Retina (tissue), 1 donor: ENCODE results near the gene C1orf122.
"Not testable (repeated sequence)": the region's sequence is repeated elsewhere in the genome, so short reads cannot be mapped to it uniquely, and the experiment has no call there.

ENCODE experiments used
- DNase-seq: peaks from one replicate; pipeline ENCODE4 v3.0.0-alpha.2; 2016

Gene C1orf122

GRCh38 chr1:37807555-37808368, at the start of gene C1orf122, which contains the start of gene YRDC:
TSS of gene C1orf122 (plus strand) at chr1:37807790. CDS start at chr1:37808405, 615 bp downstream.
TSS of gene YRDC (minus strand) at chr1:37808208. CDS start at chr1:37808180, 28 bp downstream.
- peak; percentile 92 for DNase-seq

DNA sequence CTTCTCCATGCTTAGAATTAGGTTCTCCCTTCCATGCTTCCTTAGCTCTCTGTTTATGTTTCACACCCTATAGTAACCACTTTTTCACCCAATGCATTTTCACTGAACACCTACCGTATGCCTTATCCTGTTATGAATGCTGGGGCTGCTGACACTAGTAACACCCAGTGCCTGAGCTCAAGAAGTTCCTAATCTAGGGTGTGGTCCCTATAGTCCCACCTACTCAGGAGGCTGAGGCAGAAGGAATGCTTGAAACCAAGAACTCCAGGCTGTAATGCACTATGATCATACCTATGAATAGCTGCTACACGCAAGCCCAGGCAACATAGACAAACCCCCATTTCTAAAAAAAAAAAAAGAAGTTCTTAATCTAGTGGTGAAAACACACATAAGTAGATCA, 48.1 kb upstream of the C1orf122 start:
- DNase-seq = no peak

- no peak for DNase-seq
These were observed 46.0 kb upstream of the C1orf122 start for GRCh38 chr1:37761416-37762095.

- DNase-seq = no peak
These were observed 45.1 kb upstream of the C1orf122 start for GRCh38 chr1:37762516-37762915.

- DNase-seq = no peak
These were observed 43.7 kb upstream of the C1orf122 start for GRCh38 chr1:37763791-37764413.

- DNase-seq = peak; percentile 84
These were observed 43.2 kb upstream of the C1orf122 start for GRCh38 chr1:37764414-37764825.

DNA sequence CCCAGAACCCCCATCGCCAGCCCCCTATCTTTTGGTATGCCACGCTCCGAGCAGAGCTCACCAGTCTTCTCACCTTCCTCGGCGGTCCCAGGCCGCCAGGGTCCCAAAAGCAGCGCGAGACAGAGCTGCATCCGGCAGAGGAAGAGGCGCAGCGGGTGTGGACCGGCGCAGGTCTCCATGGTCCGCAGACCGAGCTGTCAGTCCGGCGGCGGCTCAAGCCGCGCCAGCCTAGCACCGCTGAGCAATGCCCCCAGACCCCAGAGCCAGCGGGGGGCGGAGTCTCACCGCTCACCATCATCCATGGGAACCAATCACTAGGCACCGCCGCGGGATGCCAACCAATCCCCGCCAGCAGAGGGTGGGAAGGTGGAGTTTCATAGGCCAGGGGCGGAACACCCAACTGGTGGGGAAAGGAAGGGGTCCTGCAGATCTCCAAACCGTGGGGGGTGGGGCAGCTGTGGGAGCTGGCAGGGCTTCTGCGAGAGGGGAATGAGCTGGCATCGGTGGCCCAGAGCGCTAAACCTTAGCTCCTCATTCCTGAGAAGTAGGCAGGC, 42.6 kb upstream of the C1orf122 start, which contains the start of gene EPHA10:
TSS of gene EPHA10 (minus strand) at position 233 of the 554 bp plus-strand sequence. CDS start at position 179, 54 bp downstream.
- peak; percentile 89 for DNase-seq

DNA sequence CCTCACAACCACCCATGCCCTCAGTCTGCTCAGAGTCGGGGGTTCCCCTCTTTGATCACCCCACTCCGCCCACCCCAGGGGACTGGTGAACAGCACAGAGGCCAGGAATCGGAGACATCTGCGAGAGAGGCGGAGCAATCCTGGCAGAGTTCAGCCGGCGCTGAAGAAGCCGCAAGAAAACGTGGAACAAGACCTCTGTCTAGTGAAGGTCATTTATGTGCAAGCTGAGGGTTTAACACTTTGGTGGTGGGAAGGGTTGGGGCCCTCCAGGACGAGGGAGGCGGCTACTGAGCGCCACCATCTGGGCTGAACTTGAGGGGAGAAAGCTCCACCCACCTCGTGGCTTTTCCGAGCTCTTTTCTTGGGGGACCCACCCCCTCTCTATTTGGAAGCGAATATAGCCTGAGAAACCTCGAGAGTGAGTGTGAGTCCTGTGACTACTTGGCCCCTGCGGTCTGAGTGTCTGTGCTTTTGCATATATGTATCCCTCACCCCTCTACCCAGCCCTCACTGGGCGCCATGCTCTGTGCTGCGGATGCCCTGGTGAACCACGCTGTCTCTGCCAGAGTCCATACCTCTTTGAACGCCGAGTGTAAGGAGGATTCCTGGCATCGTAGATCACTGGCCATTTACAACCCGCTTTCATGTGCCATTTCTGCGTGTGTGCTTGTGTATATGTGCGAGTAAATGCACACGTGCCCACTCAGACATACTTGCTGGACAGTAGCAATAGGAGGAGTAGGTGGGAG, 41.5 kb upstream of the C1orf122 start:
- peak; percentile 51 for DNase-seq

DNA sequence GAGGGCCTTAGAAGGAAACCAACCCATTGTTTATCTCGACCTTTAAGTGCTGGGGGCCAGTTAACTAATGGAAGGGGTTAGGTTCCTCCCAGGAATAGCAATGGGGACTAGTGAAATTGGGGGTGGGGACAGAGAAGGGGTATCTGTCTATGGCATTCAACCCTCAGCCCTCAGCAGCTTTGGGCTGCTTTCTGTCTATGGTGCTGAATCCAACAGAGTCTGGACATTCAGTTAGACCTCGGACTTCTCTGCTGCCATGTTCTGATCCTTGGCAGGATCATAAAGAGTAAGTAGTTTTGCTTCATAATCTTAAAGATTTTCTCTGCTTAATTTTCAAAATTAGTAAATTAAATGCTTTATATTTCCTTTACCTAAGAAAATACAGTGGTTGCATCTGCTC, 40.1 kb upstream of the C1orf122 start:
- no peak for DNase-seq

DNA sequence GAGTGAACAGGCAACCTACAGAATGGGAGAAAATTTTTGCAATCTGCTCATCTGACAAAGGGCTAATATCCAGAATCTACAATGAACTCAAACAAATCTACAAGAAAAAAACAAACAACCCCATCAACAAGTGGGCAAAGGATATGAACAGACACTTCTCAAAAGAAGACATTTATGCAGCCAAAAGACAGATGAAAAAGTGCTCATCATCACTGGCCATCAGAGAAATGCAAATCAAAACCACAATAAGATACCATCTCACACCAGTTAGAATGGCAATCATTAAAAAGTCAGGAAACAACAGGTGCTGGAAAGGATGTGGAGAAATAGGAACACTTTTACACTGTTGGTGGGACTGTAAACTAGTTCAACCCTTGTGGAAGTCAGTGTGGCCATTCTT, 36.1 kb upstream of the C1orf122 start:
- DNase-seq = not testable (repeated sequence)

- no peak for DNase-seq
These were observed 30.6 kb upstream of the C1orf122 start for GRCh38 chr1:37776946-37777516.

DNA sequence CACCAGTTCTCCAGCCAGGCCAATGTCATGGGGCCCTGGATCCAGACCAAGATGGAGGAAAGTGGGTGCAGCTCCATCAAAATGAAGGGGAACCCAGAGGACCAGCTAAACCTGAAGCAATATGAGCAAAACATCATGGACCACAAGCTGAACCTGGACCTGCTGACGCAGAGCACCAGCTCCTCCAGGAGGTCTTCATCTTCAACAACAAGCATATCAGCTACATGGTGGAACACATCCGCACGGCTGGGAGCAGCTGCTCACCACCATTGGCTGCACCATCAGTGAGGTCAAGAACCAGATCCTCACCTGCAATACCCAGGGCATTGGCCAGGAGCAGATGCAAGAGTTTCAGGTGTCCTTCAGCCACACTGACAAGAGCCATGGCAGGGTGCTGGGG, 28.9 kb upstream of the C1orf122 start:
- DNase-seq = no peak

DNA sequence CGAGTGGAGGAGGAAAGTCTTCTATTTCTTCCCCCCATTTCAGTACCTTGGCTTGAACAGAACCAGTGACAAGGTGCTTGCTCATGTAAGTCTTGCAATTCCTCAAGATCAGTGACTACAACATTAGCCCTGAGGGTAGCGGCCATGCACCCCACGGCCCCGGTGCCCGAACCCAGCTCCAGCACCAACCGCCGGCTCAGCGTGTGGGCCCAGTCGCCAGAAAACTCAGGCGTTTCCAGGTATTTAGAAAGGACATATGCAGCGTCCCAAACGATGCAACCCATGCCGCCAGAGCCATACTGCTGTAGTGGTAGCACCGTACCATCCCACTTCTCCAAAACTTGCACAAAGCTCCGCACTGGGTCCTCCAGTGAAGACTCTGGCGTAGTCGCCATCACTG, 25.1 kb upstream of the C1orf122 start:
- DNase-seq = no peak

DNA sequence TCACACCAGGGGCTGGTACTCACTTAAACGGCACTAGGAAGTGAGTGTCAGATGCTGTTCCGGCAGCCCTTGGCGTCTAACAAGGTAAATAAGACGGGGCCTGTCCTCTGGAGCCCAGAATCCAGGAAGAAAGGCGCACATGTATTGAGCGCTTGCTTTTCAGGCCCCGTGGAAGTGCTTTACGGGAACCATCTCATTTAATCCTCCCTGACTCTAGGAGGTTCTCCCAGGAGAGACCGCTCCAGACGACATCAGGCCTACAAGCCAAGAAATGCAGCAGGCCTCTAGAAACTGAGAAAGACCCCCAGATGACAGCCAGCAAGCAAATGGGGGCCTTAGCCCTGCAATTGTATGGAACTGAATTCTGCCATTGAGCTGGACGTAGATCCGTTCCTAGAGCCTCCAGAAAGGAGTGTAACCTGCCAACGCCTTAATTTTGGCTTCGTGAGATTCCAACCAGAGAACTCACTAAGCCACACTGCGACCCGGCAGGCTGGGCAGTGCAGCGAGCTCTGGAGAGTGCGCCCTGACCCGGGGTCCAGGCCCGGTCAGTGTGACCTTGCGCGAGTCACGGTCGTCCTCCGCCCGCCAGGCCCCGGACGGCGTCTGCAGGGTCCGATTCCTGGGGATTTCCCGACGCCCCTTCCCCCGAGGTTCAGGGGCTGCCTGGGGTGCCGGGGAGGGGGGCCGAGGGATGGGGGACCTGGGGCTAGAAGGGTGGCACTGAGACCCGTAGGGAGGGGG, 14.5 kb upstream of the C1orf122 start:
- peak; percentile 13 for DNase-seq

- peak; percentile 79 for DNase-seq
These were observed 13.7 kb upstream of the C1orf122 start, which contains the start of gene MANEAL for GRCh38 chr1:37793773-37794371. TSS of gene MANEAL (plus strand) at chr1:37793847. CDS start at chr1:37794183, 336 bp downstream.

DNA sequence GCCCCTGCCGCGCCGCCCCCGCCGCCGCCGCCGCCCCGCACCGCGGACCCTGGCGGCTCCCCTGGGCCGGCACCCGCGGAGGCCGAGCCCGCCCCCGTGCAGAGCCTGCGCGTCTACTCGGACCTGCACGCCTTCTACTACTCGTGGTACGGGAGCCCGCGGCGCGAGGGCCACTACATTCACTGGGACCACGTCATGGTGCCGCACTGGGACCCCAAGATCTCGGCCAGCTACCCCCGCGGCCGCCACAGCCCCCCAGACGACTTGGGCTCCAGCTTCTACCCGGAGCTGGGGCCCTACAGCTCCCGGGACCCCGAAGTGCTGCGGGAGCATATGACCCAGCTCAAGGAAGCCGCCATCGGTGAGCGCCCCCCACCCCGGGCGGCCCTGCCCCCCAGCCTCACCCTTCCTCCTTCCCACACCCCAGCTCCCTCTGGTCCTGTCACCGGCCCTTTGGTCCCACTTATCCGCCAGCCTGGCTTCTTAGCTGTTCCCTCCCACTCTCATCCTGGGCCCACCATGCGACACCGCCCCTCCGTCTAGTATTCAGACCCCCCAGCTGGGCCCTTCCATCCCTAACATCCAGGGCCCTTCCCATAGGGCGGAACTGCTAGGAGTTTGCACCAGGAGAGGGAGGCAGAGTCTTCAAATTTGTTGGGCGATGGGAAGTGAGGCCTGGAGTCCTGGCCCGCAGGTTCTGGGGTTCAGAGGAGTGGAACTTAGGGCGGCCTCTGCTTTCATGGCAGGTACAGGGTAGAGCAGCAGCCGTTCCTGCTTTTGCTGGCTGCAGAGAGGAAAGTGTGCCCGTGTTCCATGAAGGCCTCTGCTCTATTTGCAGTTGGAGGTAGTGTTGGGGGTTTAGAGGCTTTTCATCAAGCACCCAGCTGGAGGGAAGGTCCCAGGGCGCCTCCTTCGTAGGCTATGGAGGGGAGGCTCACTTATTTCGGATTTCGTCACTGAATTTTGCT, 12.9 kb upstream of the C1orf122 start:
- peak; percentile 58 for DNase-seq

DNA sequence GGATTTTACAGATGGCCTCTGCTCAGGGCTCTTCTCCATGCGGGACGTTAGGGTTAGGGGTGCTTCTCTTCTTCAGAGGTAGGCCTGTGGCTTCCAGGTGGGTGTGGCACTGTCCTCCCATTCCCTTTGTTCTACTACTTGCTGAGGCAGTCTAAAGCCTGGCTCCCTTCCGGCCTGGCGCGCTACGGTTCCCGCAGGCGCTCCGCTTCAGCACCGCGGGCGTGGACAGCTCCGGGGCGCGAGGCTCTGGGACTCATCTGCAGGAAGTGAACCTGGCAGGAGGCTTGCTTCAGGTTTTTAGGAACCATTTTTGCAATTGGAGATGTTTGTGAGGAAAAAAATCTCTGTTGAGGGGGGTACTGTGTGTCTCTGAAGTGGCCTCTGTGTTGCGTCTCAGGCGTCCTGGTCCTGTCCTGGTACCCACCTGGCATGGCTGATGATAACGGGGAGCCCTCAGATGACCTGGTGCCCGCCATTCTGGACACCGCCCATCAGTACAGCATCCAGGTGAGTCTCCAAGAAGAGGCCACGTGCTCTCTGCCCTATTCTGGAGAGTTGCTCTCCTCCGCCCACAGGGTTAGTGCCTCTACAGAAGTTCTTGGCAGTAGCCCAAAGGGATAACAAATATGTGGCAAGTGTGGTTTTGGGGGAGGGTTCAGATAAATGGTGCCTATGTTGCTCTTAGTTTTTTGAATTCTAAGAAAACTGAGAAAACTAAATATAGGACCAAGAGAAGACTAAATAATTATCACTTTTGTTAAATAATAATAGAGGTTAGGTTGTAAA, 12.1 kb upstream of the C1orf122 start:
- DNase-seq = peak; percentile 76

DNA sequence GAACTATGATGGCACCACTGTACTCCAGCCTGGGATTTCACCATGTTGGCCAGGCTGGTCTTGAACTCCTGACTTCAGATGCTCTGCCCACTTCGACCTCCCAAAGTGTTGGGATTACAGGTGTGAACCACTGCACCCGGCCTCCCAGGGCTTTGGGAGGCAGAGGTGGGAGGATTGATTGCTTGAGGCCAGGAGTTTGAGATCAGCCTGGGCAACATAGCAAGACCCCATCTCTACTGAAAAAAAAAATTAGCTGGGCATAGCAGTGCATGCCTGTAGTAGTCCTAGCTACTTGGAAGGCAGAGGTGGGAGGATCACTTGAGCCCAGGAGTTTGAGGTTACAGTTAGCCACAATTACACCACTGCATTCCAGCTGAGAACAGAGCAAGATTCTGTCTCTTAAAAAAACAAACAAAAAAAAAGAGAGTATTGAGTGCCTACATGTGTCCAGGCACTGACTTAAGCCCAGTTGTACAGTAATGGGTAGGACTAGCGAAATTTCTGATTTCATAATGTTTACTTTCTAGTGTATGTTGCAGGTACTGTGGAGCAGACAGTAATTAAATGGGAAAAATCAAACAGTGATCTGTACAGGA, 9.7 kb upstream of the C1orf122 start:
- no peak for DNase-seq
